ENCODE measurements around the gene OR14J1. TPM values are rescaled to one million over a fixed set of nuclear protein-coding genes. Genes with fewer than 3 reads are reported as not detected.

The OR14J1 gene
- total RNA-seq, 4 donors from 2014 or later, result not detected

DNA sequence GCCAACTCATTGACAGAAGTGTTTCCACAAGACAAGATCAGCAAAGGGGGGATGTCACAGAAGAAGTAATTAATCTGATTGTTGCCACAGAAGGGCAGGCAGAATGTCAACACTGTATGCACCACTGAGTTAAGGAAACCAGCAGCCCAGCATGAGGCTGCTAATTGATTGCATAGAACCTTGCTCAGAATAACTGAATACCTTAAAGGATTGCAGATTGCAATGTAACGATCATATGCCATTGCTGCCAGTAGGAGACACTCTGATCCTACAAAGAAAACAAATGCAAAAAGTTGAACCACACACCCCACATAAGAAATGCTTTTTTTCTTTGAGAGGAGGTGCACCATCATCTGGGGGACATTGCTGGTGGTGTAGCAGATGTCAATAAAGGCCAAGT lies 54.1 kb downstream of the OR14J1 start:
- no peak for TF ChIP-seq CTCF (IDR thresholded peaks at IDR 0.05; ENCODE audit: low read depth)

Other genes with a start within 250 kb of the OR14J1 start
- not detected for gene OR2B3, start 214.4 kb upstream of the OR14J1 start, total RNA-seq
- not detected for gene OR2J1, start 202.2 kb upstream of the OR14J1 start, total RNA-seq
- not detected for gene OR2J3, start 193.6 kb upstream of the OR14J1 start, total RNA-seq
- not detected for gene OR2J2, start 130.8 kb upstream of the OR14J1 start, total RNA-seq
- not detected for gene OR5V1, start 67.2 kb downstream of the OR14J1 start, total RNA-seq
- not detected for gene OR12D3, start 73.6 kb downstream of the OR14J1 start, total RNA-seq
- not detected for gene OR12D2, start 93.9 kb downstream of the OR14J1 start, total RNA-seq
- gene OR12D1, start 113.2 kb downstream of the OR14J1 start, total RNA-seq, result not detected
- gene OR10C1, start 137.6 kb downstream of the OR14J1 start, total RNA-seq, result not detected
- gene OR11A1, start 155.4 kb downstream of the OR14J1 start, total RNA-seq, result not detected
- not detected for gene OR2H1, start 155.5 kb downstream of the OR14J1 start, total RNA-seq
- gene MAS1L, start 186.3 kb downstream of the OR14J1 start, total RNA-seq, result not detected

All from subcutaneous adipose tissue (tissue), 4 donors.